ENCODE results near the gene YDJC. TPM values are rescaled to one million over a fixed set of nuclear protein-coding genes. Genes with fewer than 3 reads are reported as not detected.
A peak's percentile ranks its signal among the peaks of the same experiment; 100 is the strongest.

Gene YDJC
- total and polyA plus RNA-seq, 9 of the 15 experiments (the other 6 are each of a cell fraction or from before 2014, with no cell fraction given), result 13.5 to 871 (median 164) TPM

DNA sequence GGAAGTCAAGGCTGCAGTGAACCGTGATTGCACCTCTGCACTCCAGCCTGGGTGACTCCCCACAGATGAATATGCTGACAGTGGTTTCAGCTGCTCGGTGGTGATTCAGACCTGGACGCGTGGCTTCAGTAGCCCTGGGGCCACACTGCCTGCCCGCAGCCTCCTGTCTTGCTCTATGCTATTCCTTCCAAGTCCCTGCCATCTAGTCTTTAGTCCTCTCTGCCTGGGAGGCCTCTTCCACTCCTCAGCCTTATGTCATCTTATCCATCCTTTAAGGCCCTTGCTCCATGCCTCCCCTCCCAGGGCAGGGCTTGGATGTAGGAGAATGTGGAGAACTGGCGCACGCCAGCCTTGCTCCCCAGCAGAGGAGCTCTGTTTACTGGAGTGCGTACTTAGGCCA lies 23.0 kb downstream of the YDJC start (continued):
- TF ChIP-seq, protein P1, sequence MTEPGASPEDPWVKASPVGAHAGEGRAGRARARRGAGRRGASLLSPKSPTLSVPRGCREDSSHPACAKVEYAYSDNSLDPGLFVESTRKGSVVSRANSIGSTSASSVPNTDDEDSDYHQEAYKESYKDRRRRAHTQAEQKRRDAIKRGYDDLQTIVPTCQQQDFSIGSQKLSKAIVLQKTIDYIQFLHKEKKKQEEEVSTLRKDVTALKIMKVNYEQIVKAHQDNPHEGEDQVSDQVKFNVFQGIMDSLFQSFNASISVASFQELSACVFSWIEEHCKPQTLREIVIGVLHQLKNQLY (CRISPR knock-in tag; conservative IDR thresholded peaks at IDR 0.05), result peak; percentile 39 to 89; a peak in 1 of 4 replicates
- TF ChIP-seq, protein P2, sequence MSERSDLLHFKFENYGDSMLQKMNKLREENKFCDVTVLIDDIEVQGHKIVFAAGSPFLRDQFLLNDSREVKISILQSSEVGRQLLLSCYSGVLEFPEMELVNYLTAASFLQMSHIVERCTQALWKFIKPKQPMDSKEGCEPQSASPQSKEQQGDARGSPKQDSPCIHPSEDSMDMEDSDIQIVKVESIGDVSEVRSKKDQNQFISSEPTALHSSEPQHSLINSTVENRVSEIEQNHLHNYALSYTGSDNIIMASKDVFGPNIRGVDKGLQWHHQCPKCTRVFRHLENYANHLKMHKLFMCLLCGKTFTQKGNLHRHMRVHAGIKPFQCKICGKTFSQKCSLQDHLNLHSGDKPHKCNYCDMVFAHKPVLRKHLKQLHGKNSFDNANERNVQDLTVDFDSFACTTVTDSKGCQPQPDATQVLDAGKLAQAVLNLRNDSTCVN (CRISPR knock-in tag; IDR thresholded peaks at IDR 0.05), result 0 out of 2 replicates have a peak, but pooled peaks have one; percentile 26
- TF ChIP-seq SIRT6 (IDR thresholded peaks at IDR 0.05; ENCODE audit: low read depth, low read length) (no peak), NUFIP1 (IDR thresholded peaks at IDR 0.05; ENCODE audit: partially characterized antibody) (no peak), HNRNPH1 (optimal IDR thresholded peaks at IDR 0.05; ENCODE audit: low read depth, low read length) (no peak), PHF8 (IDR thresholded peaks at IDR 0.05; ENCODE audit: borderline replicate concordance, low read length) (no peak; the same call in 1 of the 2 replicates), PPARD (CRISPR knock-in tag; IDR thresholded peaks at IDR 0.05) (no peak), ZNF785 (CRISPR knock-in tag; IDR thresholded peaks at IDR 0.05) (0 out of 2 replicates have a peak, but pooled peaks have one; percentile 64), CHD1 (IDR thresholded peaks at IDR 0.05; ENCODE audit: low read length) (peak; percentile 32), MCM7 (IDR thresholded peaks at IDR 0.05) (no peak), ILK (tag; IDR thresholded peaks at IDR 0.05; ENCODE audit: borderline replicate concordance, low read depth) (no peak), ZNF143 (CRISPR knock-in tag; IDR thresholded peaks at IDR 0.05) (no peak; the same call in 1 of the 2 replicates), ZNF347 (CRISPR knock-in tag; IDR thresholded peaks at IDR 0.05; ENCODE audit: low read depth) (no peak), ARID1B (IDR thresholded peaks at IDR 0.05) (no peak), STAG1 (CRISPR knock-in tag; IDR thresholded peaks at IDR 0.05; ENCODE audit: borderline replicate concordance) (0 out of 2 replicates have a peak, but pooled peaks have one; percentile 2)
- TF ChIP-seq, protein P3, sequence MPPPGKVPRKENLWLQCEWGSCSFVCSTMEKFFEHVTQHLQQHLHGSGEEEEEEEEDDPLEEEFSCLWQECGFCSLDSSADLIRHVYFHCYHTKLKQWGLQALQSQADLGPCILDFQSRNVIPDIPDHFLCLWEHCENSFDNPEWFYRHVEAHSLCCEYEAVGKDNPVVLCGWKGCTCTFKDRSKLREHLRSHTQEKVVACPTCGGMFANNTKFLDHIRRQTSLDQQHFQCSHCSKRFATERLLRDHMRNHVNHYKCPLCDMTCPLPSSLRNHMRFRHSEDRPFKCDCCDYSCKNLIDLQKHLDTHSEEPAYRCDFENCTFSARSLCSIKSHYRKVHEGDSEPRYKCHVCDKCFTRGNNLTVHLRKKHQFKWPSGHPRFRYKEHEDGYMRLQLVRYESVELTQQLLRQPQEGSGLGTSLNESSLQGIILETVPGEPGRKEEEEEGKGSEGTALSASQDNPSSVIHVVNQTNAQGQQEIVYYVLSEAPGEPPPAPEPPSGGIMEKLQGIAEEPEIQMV (tag; conservative IDR thresholded peaks at IDR 0.05; ENCODE audit: low read depth), result no peak
- TF ChIP-seq, protein P4, sequence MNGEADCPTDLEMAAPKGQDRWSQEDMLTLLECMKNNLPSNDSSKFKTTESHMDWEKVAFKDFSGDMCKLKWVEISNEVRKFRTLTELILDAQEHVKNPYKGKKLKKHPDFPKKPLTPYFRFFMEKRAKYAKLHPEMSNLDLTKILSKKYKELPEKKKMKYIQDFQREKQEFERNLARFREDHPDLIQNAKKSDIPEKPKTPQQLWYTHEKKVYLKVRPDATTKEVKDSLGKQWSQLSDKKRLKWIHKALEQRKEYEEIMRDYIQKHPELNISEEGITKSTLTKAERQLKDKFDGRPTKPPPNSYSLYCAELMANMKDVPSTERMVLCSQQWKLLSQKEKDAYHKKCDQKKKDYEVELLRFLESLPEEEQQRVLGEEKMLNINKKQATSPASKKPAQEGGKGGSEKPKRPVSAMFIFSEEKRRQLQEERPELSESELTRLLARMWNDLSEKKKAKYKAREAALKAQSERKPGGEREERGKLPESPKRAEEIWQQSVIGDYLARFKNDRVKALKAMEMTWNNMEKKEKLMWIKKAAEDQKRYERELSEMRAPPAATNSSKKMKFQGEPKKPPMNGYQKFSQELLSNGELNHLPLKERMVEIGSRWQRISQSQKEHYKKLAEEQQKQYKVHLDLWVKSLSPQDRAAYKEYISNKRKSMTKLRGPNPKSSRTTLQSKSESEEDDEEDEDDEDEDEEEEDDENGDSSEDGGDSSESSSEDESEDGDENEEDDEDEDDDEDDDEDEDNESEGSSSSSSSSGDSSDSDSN (IDR thresholded peaks at IDR 0.05; ENCODE audit: borderline replicate concordance in 1 of 2, low read depth in 2 of 2, low read length in 2 of 2), result 0 out of 4 replicates have a peak, but pooled peaks of 1 of the 2 experiments have one; percentile 52
- TF ChIP-seq, protein P5, sequence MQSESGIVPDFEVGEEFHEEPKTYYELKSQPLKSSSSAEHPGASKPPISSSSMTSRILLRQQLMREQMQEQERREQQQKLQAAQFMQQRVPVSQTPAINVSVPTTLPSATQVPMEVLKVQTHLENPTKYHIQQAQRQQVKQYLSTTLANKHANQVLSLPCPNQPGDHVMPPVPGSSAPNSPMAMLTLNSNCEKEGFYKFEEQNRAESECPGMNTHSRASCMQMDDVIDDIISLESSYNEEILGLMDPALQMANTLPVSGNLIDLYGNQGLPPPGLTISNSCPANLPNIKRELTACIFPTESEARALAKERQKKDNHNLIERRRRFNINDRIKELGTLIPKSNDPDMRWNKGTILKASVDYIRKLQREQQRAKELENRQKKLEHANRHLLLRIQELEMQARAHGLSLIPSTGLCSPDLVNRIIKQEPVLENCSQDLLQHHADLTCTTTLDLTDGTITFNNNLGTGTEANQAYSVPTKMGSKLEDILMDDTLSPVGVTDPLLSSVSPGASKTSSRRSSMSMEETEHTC (IDR thresholded peaks at IDR 0.05), result no peak
- TF ChIP-seq, protein P6, sequence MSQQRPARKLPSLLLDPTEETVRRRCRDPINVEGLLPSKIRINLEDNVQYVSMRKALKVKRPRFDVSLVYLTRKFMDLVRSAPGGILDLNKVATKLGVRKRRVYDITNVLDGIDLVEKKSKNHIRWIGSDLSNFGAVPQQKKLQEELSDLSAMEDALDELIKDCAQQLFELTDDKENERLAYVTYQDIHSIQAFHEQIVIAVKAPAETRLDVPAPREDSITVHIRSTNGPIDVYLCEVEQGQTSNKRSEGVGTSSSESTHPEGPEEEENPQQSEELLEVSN (IDR thresholded peaks at IDR 0.05; ENCODE audit: borderline replicate concordance in 1 of 2, extremely low read depth in 1 of 2, insufficient read depth in 1 of 2, insufficient read length in 1 of 2, low read depth in 1 of 2, low read length in 1 of 2, poor library complexity in 1 of 2, severe bottlenecking in 1 of 2), result peak in 1 of 2 experiments; percentile 22

Measured in K562 (cell line).